C4-2B (cell line): ENCODE measurements around the gene PHYKPL.

Experiments used
- ZFX ChIP-seq: fragments of 450-650 bp; IDR thresholded peaks from 2 replicates; pipeline ENCODE4 v1.6.1; 2017
- TF ChIP-seq, protein P1 (sequence below): fragments of 450-650 bp; conservative IDR thresholded peaks from 2 replicates; pipeline ENCODE4 v1.5.1; 2017; ENCODE audit warnings: mild to moderate bottlenecking

DNA sequence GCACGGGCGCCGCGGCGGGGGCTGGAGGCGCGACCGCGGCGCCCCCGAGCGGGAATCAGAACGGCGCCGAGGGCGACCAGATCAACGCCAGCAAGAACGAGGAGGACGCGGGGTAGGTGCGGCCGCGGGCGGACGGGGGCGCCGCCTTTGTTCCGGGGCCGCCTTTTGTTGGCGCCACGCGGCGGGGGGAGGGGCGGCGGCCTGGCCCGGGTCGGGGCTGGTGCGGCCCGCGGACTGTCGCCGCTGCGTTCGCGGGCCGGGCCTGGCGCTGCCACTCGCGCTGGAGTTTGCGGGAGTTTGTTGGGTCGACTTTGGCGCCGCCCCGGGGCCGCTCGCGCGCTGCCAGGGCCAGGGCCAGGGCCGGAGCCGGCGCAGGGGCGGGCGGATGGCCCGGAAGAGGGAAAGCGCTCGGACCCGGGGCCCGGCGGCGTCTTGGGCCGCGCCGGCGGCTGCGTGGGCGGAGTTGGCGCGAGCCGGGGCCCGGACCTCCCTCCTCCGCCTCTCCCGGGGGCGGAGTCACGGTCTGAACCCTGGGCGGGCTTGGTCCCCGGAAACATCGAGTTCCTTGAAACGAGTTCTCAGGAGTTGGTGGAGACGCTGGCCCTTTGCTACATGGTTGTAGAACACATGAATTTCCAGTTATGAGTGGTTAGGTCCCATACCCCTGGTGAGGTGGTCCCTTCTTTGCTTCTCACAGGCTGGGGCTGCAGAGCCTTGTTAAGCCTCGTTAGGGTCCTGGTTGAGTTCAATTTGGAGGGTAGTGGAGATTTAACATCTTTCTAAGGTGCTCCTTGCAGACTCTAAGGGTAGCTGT is 27.5 kb downstream of the PHYKPL start:
- TF ChIP-seq, protein P1, sequence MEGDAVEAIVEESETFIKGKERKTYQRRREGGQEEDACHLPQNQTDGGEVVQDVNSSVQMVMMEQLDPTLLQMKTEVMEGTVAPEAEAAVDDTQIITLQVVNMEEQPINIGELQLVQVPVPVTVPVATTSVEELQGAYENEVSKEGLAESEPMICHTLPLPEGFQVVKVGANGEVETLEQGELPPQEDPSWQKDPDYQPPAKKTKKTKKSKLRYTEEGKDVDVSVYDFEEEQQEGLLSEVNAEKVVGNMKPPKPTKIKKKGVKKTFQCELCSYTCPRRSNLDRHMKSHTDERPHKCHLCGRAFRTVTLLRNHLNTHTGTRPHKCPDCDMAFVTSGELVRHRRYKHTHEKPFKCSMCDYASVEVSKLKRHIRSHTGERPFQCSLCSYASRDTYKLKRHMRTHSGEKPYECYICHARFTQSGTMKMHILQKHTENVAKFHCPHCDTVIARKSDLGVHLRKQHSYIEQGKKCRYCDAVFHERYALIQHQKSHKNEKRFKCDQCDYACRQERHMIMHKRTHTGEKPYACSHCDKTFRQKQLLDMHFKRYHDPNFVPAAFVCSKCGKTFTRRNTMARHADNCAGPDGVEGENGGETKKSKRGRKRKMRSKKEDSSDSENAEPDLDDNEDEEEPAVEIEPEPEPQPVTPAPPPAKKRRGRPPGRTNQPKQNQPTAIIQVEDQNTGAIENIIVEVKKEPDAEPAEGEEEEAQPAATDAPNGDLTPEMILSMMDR = no peak; the same call in 1 of the 2 replicates
- peak; percentile 91 for TF ChIP-seq ZFX
